ENCODE measurements around the gene HDGFL2.

Gene HDGFL2

DNA sequence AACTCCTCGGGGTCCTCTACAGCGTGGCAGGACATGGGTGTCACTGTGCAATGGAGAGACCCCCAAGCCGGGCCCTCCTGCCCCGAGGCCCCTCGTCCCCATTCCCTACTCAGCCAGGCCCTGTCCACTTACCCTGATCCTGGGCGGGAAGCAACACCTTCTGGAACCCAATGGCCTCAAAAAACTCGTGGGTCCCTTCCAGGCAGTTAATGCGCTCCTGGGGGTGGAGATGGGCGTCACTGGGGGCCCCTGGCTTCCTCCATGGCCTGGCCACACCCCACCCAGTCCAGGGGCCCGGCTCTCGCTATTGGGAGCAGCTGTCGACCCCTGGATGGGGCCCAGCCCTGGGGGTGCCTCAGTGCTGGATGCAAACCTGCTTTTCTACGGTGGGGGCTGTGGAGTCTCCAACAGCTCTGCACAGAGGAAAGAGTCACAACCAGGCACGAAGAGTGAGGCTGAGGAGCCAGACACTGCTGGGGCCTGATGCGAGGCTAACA is 25.3 kb upstream of the HDGFL2 start (continued):
- no peak for TF ChIP-seq ZNF626 (tag by site-specific recombination; IDR thresholded peaks at IDR 0.05)
- TF ChIP-seq, protein P1, sequence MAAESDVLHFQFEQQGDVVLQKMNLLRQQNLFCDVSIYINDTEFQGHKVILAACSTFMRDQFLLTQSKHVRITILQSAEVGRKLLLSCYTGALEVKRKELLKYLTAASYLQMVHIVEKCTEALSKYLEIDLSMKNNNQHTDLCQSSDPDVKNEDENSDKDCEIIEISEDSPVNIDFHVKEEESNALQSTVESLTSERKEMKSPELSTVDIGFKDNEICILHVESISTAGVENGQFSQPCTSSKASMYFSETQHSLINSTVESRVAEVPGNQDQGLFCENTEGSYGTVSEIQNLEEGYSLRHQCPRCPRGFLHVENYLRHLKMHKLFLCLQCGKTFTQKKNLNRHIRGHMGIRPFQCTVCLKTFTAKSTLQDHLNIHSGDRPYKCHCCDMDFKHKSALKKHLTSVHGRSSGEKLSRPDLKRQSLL (tag by site-specific recombination; IDR thresholded peaks at IDR 0.05) = no peak
- TF ChIP-seq, protein P2, sequence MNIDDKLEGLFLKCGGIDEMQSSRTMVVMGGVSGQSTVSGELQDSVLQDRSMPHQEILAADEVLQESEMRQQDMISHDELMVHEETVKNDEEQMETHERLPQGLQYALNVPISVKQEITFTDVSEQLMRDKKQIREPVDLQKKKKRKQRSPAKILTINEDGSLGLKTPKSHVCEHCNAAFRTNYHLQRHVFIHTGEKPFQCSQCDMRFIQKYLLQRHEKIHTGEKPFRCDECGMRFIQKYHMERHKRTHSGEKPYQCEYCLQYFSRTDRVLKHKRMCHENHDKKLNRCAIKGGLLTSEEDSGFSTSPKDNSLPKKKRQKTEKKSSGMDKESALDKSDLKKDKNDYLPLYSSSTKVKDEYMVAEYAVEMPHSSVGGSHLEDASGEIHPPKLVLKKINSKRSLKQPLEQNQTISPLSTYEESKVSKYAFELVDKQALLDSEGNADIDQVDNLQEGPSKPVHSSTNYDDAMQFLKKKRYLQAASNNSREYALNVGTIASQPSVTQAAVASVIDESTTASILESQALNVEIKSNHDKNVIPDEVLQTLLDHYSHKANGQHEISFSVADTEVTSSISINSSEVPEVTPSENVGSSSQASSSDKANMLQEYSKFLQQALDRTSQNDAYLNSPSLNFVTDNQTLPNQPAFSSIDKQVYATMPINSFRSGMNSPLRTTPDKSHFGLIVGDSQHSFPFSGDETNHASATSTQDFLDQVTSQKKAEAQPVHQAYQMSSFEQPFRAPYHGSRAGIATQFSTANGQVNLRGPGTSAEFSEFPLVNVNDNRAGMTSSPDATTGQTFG (tag by site-specific recombination; IDR thresholded peaks at IDR 0.05; ENCODE audit: borderline replicate concordance) = no peak

DNA sequence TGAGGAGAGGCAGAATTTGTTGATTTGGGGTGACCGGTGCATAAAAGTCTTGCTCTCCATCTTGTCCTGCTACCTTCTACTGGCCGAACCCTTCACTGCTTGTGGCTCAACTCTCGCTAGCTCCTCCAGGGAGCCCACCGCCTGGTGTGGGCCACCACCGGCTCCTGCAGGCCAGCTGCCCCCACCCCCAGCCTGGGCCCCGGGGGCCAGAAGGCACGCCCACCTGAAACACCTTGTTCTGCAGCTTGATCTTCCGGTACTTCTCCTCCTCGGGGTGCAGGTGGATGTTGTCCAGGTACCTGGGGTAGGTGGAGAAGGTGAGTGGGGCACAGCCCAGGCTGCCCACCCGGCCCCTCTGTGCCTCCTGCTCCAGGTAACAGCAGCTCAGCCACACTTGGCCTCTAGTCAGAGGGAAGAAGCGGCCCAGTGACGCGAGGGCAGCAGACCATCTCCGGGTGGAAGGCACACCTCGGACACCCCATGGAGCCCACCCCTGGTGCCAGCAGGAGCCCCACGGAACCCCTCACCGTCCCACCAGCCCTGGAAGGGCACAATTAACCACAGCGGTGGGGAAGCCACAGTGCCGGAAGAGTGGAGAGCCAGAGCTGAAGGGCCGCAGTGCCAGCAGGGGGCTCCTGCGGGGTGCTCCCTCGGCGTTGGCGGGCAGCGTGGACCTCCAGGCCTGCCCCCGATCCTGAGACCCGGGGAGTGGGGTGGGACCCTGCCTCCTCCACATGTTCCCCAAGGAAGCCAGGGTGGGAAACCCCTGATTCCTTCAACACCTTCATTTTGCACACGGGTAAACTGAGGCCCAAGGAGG is 24.6 kb upstream of the HDGFL2 start:
- Histone ChIP-seq H3K4me3 (ENCODE audit: low read depth, low read length) (no peak overlapping the region), H3K4me1 (ENCODE audit: control insufficient read depth, insufficient read depth, low read length) (no peaks in the 10 kb centered on the region), H3K27ac (ENCODE audit: extremely low read depth, low read depth, low read length) (no peak overlapping the region), H3K36me3 (ENCODE audit: control insufficient read depth in 2 of 2, insufficient read depth in 1 of 2, low read length in 2 of 2) (peaks cover 21 to 93% of the 10 kb centered on the region in 2 experiments), H3K9me3 (ENCODE audit: control insufficient read depth, insufficient read depth, low read depth, low read length) (no peaks in the 10 kb centered on the region)
- CTCF ChIA-PET = no interaction called here
- TF ChIP-seq ZIC2 (tag by site-specific recombination; IDR thresholded peaks at IDR 0.05) = peak; percentile 49
- TF ChIP-seq, protein P3, sequence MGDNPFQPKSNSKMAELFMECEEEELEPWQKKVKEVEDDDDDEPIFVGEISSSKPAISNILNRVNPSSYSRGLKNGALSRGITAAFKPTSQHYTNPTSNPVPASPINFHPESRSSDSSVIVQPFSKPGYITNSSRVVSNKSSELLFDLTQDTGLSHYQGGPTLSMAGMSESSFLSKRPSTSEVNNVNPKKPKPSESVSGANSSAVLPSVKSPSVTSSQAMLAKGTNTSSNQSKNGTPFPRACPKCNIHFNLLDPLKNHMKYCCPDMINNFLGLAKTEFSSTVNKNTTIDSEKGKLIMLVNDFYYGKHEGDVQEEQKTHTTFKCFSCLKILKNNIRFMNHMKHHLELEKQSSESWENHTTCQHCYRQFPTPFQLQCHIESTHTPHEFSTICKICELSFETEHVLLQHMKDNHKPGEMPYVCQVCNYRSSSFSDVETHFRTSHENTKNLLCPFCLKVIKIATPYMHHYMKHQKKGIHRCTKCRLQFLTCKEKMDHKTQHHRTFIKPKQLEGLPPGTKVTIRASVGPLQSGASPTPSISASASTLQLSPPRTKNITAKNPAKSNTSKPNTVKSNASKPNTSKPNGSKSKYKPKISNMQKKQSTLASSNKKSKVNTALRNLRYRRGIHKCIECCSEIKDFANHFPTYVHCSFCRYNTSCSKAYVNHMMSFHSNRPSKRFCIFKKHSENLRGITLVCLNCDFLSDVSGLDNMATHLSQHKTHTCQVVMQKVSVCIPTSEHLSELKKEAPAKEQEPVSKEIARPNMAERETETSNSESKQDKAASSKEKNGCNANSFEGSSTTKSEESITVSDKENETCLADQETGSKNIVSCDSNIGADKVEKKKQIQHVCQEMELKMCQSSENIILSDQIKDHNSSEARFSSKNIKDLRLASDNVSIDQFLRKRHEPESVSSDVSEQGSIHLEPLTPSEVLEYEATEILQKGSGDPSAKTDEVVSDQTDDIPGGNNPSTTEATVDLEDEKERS (tag by site-specific recombination; IDR thresholded peaks at IDR 0.05) = no peak
- TF ChIP-seq KLF9 (tag by site-specific recombination; IDR thresholded peaks at IDR 0.05; ENCODE audit: low read depth) = peak; percentile 60
- no peak for TF ChIP-seq ZNF433 (tag by site-specific recombination; IDR thresholded peaks at IDR 0.05; ENCODE audit: low read depth)
- TF ChIP-seq, protein P4, sequence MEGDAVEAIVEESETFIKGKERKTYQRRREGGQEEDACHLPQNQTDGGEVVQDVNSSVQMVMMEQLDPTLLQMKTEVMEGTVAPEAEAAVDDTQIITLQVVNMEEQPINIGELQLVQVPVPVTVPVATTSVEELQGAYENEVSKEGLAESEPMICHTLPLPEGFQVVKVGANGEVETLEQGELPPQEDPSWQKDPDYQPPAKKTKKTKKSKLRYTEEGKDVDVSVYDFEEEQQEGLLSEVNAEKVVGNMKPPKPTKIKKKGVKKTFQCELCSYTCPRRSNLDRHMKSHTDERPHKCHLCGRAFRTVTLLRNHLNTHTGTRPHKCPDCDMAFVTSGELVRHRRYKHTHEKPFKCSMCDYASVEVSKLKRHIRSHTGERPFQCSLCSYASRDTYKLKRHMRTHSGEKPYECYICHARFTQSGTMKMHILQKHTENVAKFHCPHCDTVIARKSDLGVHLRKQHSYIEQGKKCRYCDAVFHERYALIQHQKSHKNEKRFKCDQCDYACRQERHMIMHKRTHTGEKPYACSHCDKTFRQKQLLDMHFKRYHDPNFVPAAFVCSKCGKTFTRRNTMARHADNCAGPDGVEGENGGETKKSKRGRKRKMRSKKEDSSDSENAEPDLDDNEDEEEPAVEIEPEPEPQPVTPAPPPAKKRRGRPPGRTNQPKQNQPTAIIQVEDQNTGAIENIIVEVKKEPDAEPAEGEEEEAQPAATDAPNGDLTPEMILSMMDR (tag by site-specific recombination; IDR thresholded peaks at IDR 0.05) = no peak
- TF ChIP-seq SP7 (tag by site-specific recombination; IDR thresholded peaks at IDR 0.05) = no peak
- no peak for TF ChIP-seq ZNF169 (tag by site-specific recombination; IDR thresholded peaks at IDR 0.05)
- TF ChIP-seq PRDM1 (tag by site-specific recombination; IDR thresholded peaks at IDR 0.05) = no peak
- TF ChIP-seq, protein P5, sequence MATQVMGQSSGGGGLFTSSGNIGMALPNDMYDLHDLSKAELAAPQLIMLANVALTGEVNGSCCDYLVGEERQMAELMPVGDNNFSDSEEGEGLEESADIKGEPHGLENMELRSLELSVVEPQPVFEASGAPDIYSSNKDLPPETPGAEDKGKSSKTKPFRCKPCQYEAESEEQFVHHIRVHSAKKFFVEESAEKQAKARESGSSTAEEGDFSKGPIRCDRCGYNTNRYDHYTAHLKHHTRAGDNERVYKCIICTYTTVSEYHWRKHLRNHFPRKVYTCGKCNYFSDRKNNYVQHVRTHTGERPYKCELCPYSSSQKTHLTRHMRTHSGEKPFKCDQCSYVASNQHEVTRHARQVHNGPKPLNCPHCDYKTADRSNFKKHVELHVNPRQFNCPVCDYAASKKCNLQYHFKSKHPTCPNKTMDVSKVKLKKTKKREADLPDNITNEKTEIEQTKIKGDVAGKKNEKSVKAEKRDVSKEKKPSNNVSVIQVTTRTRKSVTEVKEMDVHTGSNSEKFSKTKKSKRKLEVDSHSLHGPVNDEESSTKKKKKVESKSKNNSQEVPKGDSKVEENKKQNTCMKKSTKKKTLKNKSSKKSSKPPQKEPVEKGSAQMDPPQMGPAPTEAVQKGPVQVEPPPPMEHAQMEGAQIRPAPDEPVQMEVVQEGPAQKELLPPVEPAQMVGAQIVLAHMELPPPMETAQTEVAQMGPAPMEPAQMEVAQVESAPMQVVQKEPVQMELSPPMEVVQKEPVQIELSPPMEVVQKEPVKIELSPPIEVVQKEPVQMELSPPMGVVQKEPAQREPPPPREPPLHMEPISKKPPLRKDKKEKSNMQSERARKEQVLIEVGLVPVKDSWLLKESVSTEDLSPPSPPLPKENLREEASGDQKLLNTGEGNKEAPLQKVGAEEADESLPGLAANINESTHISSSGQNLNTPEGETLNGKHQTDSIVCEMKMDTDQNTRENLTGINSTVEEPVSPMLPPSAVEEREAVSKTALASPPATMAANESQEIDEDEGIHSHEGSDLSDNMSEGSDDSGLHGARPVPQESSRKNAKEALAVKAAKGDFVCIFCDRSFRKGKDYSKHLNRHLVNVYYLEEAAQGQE (tag by site-specific recombination; IDR thresholded peaks at IDR 0.05) = no peak
- POLR2A ChIA-PET = interaction anchor here (1.0 kb wide), 1 partner anchor 25 kb away, joined by 3 read pairs; the partner anchor contains the start of gene HDGFL2

All from HEK293 (cell line).